HEK293 (cell line): ENCODE measurements around the gene GJD3.

Source experiments
- ATF2 ChIP-seq: fragments of 450-650 bp; formaldehyde crosslinking; IDR thresholded peaks from 2 replicates; pipeline ENCODE4 v1.5.1; 2016; ENCODE audit warnings: missing biosample characterization, missing genetic modification characterization, low read depth
- CTCF ChIP-seq: fragments of 450-650 bp; formaldehyde crosslinking; IDR thresholded peaks from 2 replicates; pipeline ENCODE4 v1.5.1; 2016; ENCODE audit warnings: missing biosample characterization, missing genetic modification characterization
- KLF7 ChIP-seq: fragments of 450-650 bp; formaldehyde crosslinking; IDR thresholded peaks from 2 replicates; pipeline ENCODE4 v1.5.1; 2016; ENCODE audit warnings: missing biosample characterization, missing genetic modification characterization, borderline replicate concordance
- RBAK ChIP-seq: fragments of 450-650 bp; formaldehyde crosslinking; IDR thresholded peaks from 2 replicates; pipeline ENCODE4 v1.5.1; 2016; ENCODE audit warnings: missing biosample characterization, missing genetic modification characterization
- REST ChIP-seq: fragments of 450-650 bp; formaldehyde crosslinking; IDR thresholded peaks from 2 replicates; pipeline ENCODE4 v1.5.1; 2016; ENCODE audit warnings: missing biosample characterization, missing genetic modification characterization
- ZFP37 ChIP-seq: fragments of 450-650 bp; formaldehyde crosslinking; IDR thresholded peaks from 2 replicates; pipeline ENCODE4 v1.5.1; 2016; ENCODE audit warnings: missing biosample characterization, missing genetic modification characterization

GRCh38 chr17:40378966-40379365 is 14.4 kb upstream of the GJD3 start:
- TF ChIP-seq CTCF (tag by site-specific recombination) (no peak), REST (tag by site-specific recombination) (no peak), RBAK (tag by site-specific recombination) (no peak), ATF2 (tag by site-specific recombination) (no peak), KLF7 (tag by site-specific recombination) (no peak), ZFP37 (no peak)
